Measurements from ENCODE around the gene PIK3C2B. TPM values are rescaled to one million over a fixed set of nuclear protein-coding genes. Genes with fewer than 3 reads are reported as not detected.

PIK3C2B gene
- total and polyA plus RNA-seq, 5 donors from 2014 or later, result 0.90 to 39.5 (median 1.9) TPM

DNA sequence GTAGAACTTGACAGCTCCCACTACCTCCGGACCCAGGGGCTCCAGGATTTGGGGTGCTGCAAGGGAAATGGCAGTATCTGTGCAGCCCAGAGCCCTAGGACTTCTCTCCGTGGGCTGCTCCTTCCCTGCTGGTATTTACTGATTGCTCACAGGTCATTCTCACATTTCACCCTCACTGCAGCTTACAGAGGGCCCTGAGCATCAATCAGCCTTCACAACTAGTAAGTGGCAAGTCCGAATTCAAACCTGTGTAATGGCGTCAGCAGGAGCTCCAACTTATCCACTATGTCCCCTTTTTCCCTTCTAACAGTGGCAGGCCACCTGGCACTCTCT lies 32.4 kb downstream of the PIK3C2B start:
- Mint-ChIP-seq H3K9me3 (no peaks in the 10 kb centered on the region), H3K4me1 (peaks cover 9 to 43% (median 24%) of the 10 kb centered on the region in 4 donors), H3K27me3 (no peaks in the 10 kb centered on the region), H3K27ac (peak overlapping the region in 2 of 3 donors; percentile 70 to 89), H3K36me3 (peaks cover 47% of the 10 kb centered on the region), H3K4me3 (peak overlapping the region in 2 of 4 donors; percentile 41 to 44)
- Histone ChIP-seq H3K9me3 (ENCODE audit: control insufficient read depth in 2 of 2, low read length in 2 of 2) (no peaks in the 10 kb centered on the region), H3K27ac (ENCODE audit: insufficient read depth, low read length, poor library complexity, severe bottlenecking) (peak overlapping the region; percentile 57), H3K27me3 (ENCODE audit: control insufficient read depth, insufficient read depth, low read length) (no peaks in the 10 kb centered on the region), H3K36me3 (ENCODE audit: control insufficient read depth, insufficient read depth, low read length) (peaks cover 14% of the 10 kb centered on the region), H3K4me1 (ENCODE audit: control insufficient read depth, insufficient read depth, low read length, poor library complexity, severe bottlenecking) (peaks cover 35% of the 10 kb centered on the region), H3K4me3 (ENCODE audit: low read depth, low read length) (no peak overlapping the region)
- ATAC-seq (ENCODE audit: low read depth in 2 of 2) (no peak), DNase-seq (no peak)

DNA sequence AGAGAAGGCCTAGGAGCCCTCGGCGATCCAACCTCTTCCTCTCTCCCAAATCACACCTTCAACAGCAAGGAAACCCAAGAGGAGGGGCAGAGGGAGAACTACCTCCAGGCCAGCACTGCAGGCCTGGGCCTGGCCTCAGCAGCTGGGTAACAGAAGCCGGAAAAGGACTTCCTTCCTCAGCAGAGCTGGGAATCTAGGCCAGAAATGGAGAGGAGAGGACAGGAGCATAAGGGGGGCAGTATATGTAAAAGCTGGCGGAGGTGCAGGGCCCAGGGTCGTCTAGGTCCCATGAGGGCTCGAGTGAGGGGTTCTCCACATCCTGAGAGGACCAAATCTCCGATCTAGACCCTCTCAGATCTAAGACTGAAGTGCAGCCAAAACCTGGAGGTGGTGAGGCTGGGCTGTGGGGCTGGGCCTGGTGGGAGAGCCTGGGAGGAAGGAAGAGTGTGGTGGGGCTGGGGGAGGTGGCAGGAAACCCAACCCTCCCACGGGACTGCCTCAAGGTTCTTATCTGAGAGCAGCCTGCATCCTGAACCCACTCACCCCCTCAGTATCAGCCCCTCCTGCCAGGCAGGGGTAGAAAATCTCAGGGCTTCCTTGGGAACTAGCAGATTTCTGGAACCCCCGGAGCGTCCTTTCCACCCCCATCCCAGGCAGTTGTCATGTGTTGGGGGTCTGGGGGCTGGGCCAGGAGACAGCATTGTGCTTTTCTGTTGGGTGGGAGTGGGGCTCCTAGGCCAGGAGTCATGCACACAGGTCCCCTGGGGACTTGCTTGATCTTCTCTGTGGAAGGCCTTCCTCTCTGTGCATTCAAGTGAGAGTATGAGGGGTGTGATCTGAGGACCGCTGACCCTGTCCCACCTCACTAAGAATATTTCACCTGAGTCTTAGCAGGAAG lies 33.0 kb downstream of the PIK3C2B start:
- Histone ChIP-seq H3K9me3 (ENCODE audit: control insufficient read depth in 2 of 2, low read length in 2 of 2) (no peaks in the 10 kb centered on the region), H3K4me3 (ENCODE audit: low read depth, low read length) (no peak overlapping the region), H3K36me3 (ENCODE audit: control insufficient read depth, insufficient read depth, low read length) (peaks cover 18% of the 10 kb centered on the region), H3K4me1 (ENCODE audit: control insufficient read depth, insufficient read depth, low read length, poor library complexity, severe bottlenecking) (peaks cover 35% of the 10 kb centered on the region), H3K27ac (ENCODE audit: insufficient read depth, low read length, poor library complexity, severe bottlenecking) (peak overlapping the region; percentile 57), H3K27me3 (ENCODE audit: control insufficient read depth, insufficient read depth, low read length) (no peaks in the 10 kb centered on the region)
- DNase-seq (peak in 1 of 3 donors; percentile 42), ATAC-seq (ENCODE audit: low read depth in 2 of 2) (peak in 1 of 2 donors; percentile 20)
- Mint-ChIP-seq H3K4me1 (peaks cover 9 to 43% (median 24%) of the 10 kb centered on the region in 4 donors), H3K4me3 (peak overlapping the region; percentile 7 to 56 (median 44)), H3K27ac (peak overlapping the region; percentile 70 to 89 (median 80)), H3K27me3 (no peaks in the 10 kb centered on the region), H3K9me3 (no peaks in the 10 kb centered on the region), H3K36me3 (peaks cover 44% of the 10 kb centered on the region)

DNA sequence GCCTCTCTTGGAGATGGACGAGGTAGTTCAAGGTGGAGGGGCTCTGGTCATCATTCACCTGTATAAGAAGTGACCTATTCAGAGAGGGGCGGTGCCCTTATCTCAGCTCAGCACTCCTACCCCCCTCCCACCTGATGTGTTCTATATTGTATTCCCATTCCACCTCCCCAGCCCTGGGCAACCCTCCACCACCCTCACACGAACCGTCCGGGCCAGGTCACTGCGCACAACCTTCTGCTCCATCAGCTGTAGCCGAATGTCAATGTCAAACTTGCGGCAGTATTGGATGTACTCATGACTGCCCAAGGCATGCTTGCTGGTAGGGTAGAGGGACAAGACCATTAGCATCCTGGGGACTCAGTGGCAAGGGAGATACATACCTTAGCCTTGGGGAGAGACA lies 34.3 kb downstream of the PIK3C2B start:
- Mint-ChIP-seq H3K27ac (peak overlapping the region in 1 of 3 donors; percentile 36), H3K4me3 (peak overlapping the region in 1 of 4 donors; percentile 35), H3K4me1 (peaks cover 9 to 43% (median 22%) of the 10 kb centered on the region in 4 donors), H3K36me3 (peaks cover 42% of the 10 kb centered on the region), H3K27me3 (no peaks in the 10 kb centered on the region), H3K9me3 (no peaks in the 10 kb centered on the region)
- no peaks in the 10 kb centered on the region for H3K9me3 ChIP-seq (ENCODE audit: control insufficient read depth in 2 of 2, low read length in 2 of 2)
- H3K36me3 ChIP-seq (ENCODE audit: control insufficient read depth, insufficient read depth, low read length), result peaks cover 23% of the 10 kb centered on the region
- H3K4me1 ChIP-seq (ENCODE audit: control insufficient read depth, insufficient read depth, low read length, poor library complexity, severe bottlenecking), result peaks cover 35% of the 10 kb centered on the region
- no peaks in the 10 kb centered on the region for H3K27me3 ChIP-seq (ENCODE audit: control insufficient read depth, insufficient read depth, low read length)
- H3K27ac ChIP-seq (ENCODE audit: insufficient read depth, low read length, poor library complexity, severe bottlenecking), result no peak overlapping the region
- DNase-seq, result no peak
- no peak overlapping the region for H3K4me3 ChIP-seq (ENCODE audit: low read depth, low read length)
- no peak for ATAC-seq (ENCODE audit: low read depth in 2 of 2)

DNA sequence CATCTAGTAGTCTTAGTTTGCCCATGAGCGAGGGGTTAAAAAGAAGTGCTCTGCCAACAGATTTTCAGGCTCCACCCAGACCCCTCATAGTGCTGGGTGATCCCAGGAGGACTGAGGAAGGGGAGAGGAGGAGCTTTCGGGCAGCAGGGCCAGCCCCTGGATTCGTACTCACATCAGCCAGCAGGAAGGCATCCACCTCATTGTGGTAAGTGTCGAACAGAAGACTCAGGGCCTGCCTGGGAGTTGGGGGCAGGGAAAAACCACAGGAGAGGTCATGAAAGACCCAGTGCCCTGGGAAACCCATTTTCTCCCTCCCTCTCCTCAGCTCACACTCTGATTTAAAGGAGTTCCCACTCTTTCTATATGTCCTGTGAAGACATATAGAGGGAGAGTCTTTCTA lies 34.9 kb downstream of the PIK3C2B start:
- peaks cover 7 to 42% (median 20%) of the 10 kb centered on the region in 4 donors for H3K4me1 Mint-ChIP-seq
- no peak overlapping the region for H3K4me3 Mint-ChIP-seq
- no peaks in the 10 kb centered on the region for H3K9me3 Mint-ChIP-seq
- Histone ChIP-seq H3K36me3 (ENCODE audit: control insufficient read depth, insufficient read depth, low read length) (peaks cover 23% of the 10 kb centered on the region), H3K4me1 (ENCODE audit: control insufficient read depth, insufficient read depth, low read length, poor library complexity, severe bottlenecking) (peaks cover 32% of the 10 kb centered on the region), H3K9me3 (ENCODE audit: control insufficient read depth in 2 of 2, low read length in 2 of 2) (no peaks in the 10 kb centered on the region), H3K27me3 (ENCODE audit: control insufficient read depth, insufficient read depth, low read length) (no peaks in the 10 kb centered on the region), H3K27ac (ENCODE audit: insufficient read depth, low read length, poor library complexity, severe bottlenecking) (no peak overlapping the region), H3K4me3 (ENCODE audit: low read depth, low read length) (no peak overlapping the region)
- H3K36me3 Mint-ChIP-seq, result peaks cover 36% of the 10 kb centered on the region
- no peak for ATAC-seq (ENCODE audit: low read depth in 2 of 2)
- H3K27ac Mint-ChIP-seq, result peak overlapping the region in 1 of 3 donors; percentile 41
- H3K27me3 Mint-ChIP-seq, result no peaks in the 10 kb centered on the region
- DNase-seq, result no peak

DNA sequence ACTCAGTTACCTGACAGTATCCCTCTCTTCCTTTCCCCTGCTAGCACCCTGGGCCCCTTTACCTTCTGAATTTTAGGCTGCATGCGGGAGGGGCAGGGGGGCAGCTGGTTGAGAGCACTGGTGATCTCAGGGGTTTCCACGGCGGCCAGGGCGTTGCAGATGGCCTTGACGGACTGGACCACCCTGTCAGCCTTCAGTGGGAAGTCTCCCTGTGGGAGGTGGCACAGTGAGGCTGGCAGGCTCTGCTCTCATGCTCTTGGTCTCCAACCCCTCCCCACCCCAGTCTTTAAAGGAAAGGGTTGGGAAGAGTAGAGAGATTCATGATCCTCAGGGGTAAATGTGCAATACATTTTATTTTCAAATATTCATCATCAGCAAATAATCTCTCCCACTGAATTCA lies 36.9 kb downstream of the PIK3C2B start:
- Histone ChIP-seq H3K27me3 (ENCODE audit: control insufficient read depth, insufficient read depth, low read length) (no peaks in the 10 kb centered on the region), H3K27ac (ENCODE audit: insufficient read depth, low read length, poor library complexity, severe bottlenecking) (no peak overlapping the region), H3K9me3 (ENCODE audit: control insufficient read depth in 2 of 2, low read length in 2 of 2) (no peaks in the 10 kb centered on the region), H3K36me3 (ENCODE audit: control insufficient read depth, insufficient read depth, low read length) (peaks cover 23% of the 10 kb centered on the region), H3K4me3 (ENCODE audit: low read depth, low read length) (no peak overlapping the region), H3K4me1 (ENCODE audit: control insufficient read depth, insufficient read depth, low read length, poor library complexity, severe bottlenecking) (peaks cover 31% of the 10 kb centered on the region)
- peaks cover 33% of the 10 kb centered on the region for H3K36me3 Mint-ChIP-seq
- H3K27me3 Mint-ChIP-seq, result no peaks in the 10 kb centered on the region
- no peaks in the 10 kb centered on the region for H3K9me3 Mint-ChIP-seq
- H3K27ac Mint-ChIP-seq, result no peak overlapping the region
- DNase-seq, result no peak
- peak overlapping the region in 1 of 4 donors; percentile 12 for H3K4me3 Mint-ChIP-seq
- ATAC-seq (ENCODE audit: low read depth in 2 of 2), result no peak
- H3K4me1 Mint-ChIP-seq, result peaks cover 9 to 41% (median 23%) of the 10 kb centered on the region in 4 donors

DNA sequence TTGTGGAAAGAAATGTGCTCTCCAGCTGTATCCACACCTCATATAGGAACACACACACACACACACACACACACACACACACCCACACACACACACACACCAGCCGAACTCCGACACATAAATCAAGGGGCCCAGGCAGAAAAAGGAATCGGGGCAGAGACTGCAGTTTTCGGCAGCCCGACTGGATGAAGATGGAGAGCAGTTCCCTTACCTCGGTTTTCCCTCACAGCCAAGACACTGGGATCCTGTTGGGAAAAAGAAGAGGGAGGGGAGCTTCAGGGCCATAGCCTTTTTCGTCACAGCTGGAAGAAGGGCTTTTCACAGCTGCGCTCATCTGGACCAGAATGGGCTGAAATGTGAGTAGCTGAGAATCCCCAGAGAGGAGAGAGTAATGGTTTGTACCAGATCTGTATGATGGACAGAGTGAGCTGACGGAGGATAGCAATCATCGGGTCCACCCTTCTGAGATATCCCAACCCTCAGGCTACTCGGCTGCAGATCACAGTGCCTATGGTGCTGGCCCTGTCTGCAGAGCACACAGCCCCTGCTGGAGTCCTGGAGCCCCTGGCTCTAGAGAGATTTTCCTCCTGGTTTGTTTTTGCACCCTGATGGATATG lies 37.7 kb downstream of the PIK3C2B start:
- Histone ChIP-seq H3K27me3 (ENCODE audit: control insufficient read depth, insufficient read depth, low read length) (no peaks in the 10 kb centered on the region), H3K4me3 (ENCODE audit: low read depth, low read length) (no peak overlapping the region), H3K4me1 (ENCODE audit: control insufficient read depth, insufficient read depth, low read length, poor library complexity, severe bottlenecking) (peaks cover 29% of the 10 kb centered on the region), H3K9me3 (ENCODE audit: control insufficient read depth in 2 of 2, low read length in 2 of 2) (no peaks in the 10 kb centered on the region), H3K27ac (ENCODE audit: insufficient read depth, low read length, poor library complexity, severe bottlenecking) (no peak overlapping the region), H3K36me3 (ENCODE audit: control insufficient read depth, insufficient read depth, low read length) (peaks cover 23% of the 10 kb centered on the region)
- no peak for DNase-seq
- Mint-ChIP-seq H3K4me1 (peaks cover 9 to 37% (median 21%) of the 10 kb centered on the region in 4 donors), H3K9me3 (no peaks in the 10 kb centered on the region), H3K27me3 (no peaks in the 10 kb centered on the region), H3K4me3 (peak overlapping the region in 1 of 4 donors; percentile 9), H3K27ac (peak overlapping the region in 1 of 3 donors; percentile 17), H3K36me3 (peaks cover 33% of the 10 kb centered on the region)
- ATAC-seq (ENCODE audit: low read depth in 2 of 2), result no peak

DNA sequence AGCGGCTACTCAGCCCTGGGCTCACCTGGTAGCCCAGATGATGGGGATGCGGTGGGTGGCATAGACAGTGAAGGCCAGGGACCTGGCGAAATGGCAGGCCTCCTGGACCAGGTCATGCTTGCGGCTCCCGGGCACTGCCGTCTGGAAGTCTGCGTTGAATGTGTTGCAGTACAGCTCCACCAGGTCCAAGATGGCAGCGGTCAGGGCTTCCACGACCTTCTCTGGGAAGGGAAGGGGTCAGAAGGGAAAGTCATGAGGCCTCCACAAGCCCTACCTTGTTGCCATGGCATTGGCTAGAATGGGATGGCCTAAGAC lies 38.8 kb downstream of the PIK3C2B start:
- no peak overlapping the region for H3K4me3 Mint-ChIP-seq
- DNase-seq (no peak), ATAC-seq (ENCODE audit: low read depth in 2 of 2) (no peak)
- Histone ChIP-seq H3K27ac (ENCODE audit: insufficient read depth, low read length, poor library complexity, severe bottlenecking) (no peak overlapping the region), H3K4me3 (ENCODE audit: low read depth, low read length) (no peak overlapping the region), H3K9me3 (ENCODE audit: control insufficient read depth in 2 of 2, low read length in 2 of 2) (no peaks in the 10 kb centered on the region), H3K4me1 (ENCODE audit: control insufficient read depth, insufficient read depth, low read length, poor library complexity, severe bottlenecking) (peaks cover 17% of the 10 kb centered on the region), H3K27me3 (ENCODE audit: control insufficient read depth, insufficient read depth, low read length) (no peaks in the 10 kb centered on the region), H3K36me3 (ENCODE audit: control insufficient read depth, insufficient read depth, low read length) (peaks cover 20% of the 10 kb centered on the region)
- H3K4me1 Mint-ChIP-seq, result peaks cover 9 to 29% (median 17%) of the 10 kb centered on the region in 4 donors
- H3K27me3 Mint-ChIP-seq, result no peaks in the 10 kb centered on the region
- peaks cover 28% of the 10 kb centered on the region for H3K36me3 Mint-ChIP-seq
- H3K27ac Mint-ChIP-seq, result no peak overlapping the region
- no peaks in the 10 kb centered on the region for H3K9me3 Mint-ChIP-seq

Measured in CD4-positive, CD25-positive, alpha-beta regulatory T cell (primary cell).